ENCODE data around the gene LZTR1.

LZTR1 gene

GRCh38 chr22:20980938-20981722 lies 967 bp upstream of the LZTR1 start:
- no peak for DNase-seq (ENCODE audit: low read depth)

GRCh38 chr22:20982563-20982882 lies 426 bp downstream of the LZTR1 start:
- no peak for DNase-seq (ENCODE audit: low read depth)

- no peak for DNase-seq (ENCODE audit: low read depth)
Observed at GRCh38 chr22:20983081-20983771, 1.1 kb downstream of the LZTR1 start.

GRCh38 chr22:20985720-20986119 lies 3.6 kb downstream of the LZTR1 start:
- no peak for DNase-seq (ENCODE audit: low read depth)

GRCh38 chr22:20986365-20986764 lies 4.3 kb downstream of the LZTR1 start:
- no peak for DNase-seq (ENCODE audit: low read depth)

GRCh38 chr22:20987375-20987774 lies 5.3 kb downstream of the LZTR1 start:
- DNase-seq (ENCODE audit: low read depth) = no peak

- no peak for DNase-seq (ENCODE audit: low read depth)
Observed at GRCh38 chr22:20988573-20989322, 6.7 kb downstream of the LZTR1 start.

- DNase-seq (ENCODE audit: low read depth) = no peak
Observed at GRCh38 chr22:20989323-20990138, 7.4 kb downstream of the LZTR1 start.

- DNase-seq (ENCODE audit: low read depth) = no peak
Observed at GRCh38 chr22:20990184-20991180, 8.4 kb downstream of the LZTR1 start.

GRCh38 chr22:20991252-20992055 lies 9.4 kb downstream of the LZTR1 start:
- DNase-seq (ENCODE audit: low read depth) = no peak

GRCh38 chr22:20992056-20992442 lies 10.0 kb downstream of the LZTR1 start:
- no peak for DNase-seq (ENCODE audit: low read depth)

GRCh38 chr22:20992456-20993303 lies 10.6 kb downstream of the LZTR1 start:
- no peak for DNase-seq (ENCODE audit: low read depth)

- no peak for DNase-seq (ENCODE audit: low read depth)
Observed at GRCh38 chr22:20993304-20994127, 11.4 kb downstream of the LZTR1 start.

- DNase-seq (ENCODE audit: low read depth) = no peak
Observed at GRCh38 chr22:20994128-20994901, 12.2 kb downstream of the LZTR1 start.

- no peak for DNase-seq (ENCODE audit: low read depth)
Observed at GRCh38 chr22:20994902-20995241, 12.8 kb downstream of the LZTR1 start.

GRCh38 chr22:20995329-20996030 lies 13.4 kb downstream of the LZTR1 start:
- DNase-seq (ENCODE audit: low read depth) = no peak

GRCh38 chr22:20996031-20996410 lies 13.9 kb downstream of the LZTR1 start:
- DNase-seq (ENCODE audit: low read depth) = no peak
